ENCODE results near the gene FAM217A.

The FAM217A gene

DNA sequence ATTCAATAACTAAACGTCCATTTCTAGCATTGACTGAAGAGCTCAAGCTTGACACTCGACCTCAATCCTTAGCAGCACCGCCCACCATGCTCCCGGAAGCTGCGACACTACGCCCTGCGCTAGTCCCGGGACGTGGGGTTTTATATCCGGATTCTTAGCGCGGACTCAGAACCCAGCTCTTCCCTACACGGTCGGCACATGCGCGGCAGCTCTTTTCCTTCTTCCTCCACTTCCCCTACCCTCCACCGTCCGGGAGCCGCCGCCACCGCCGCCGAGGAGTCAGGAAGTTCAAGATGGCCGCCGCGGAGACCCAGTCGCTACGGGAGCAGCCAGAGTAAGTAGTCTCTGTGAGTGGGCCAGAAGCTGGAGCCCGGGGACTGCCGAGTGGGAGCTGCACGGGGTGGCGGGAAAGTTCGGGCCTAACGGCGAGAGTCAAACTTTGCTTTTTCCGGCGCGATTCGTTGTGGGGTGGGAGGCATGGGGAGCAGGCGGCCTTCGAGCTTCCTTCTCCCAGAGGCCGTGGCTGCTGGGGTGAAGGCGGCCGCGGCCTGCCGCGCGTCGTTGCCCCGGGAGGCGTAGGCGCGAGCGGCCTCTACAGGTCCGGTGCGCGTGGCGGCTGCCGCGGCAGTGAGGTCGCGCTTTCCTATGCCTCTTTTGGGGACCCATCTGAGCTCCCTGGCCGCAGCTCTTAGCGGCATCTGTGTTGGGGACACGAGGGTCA, 57.6 kb downstream of the FAM217A start:
- peak; percentile 93 for DNase-seq

DNA sequence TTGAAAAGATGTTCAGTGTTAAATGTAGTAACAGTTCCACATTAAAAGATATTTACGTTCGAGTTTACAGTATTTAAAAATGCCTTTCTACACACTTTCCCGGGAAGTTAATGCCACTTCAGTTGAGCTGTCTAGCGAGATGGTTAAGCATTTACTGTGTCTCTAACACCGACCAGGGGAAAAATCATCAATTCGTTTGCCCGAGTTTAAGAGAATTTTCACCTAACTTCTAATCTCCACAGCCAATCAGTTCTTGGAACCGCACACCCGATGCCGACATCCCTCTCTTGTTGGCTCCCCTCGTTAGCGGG, 58.2 kb downstream of the FAM217A start:
- DNase-seq = no peak

DNA sequence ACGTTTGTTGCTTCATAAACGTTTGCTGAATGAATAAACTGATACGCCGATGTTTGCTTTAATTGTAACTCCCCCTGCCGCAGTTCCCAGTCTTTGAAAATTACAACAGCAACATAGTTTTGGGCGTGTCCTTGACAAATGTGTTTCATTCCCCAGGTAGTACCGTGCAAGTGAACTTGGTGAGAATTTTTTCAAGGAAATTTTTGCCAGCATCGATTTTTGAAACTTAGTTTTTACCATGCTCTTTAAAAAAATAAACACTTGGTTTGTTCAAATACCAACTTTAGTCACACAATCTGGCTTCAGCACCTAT, 60.1 kb downstream of the FAM217A start:
- no peak for DNase-seq

All from activated CD8-positive, alpha-beta memory T cell treated with anti-CD3 and anti-CD28 coated beads for 24 hours (primary cell).